H9 (cell line): ENCODE results near the gene SLC6A3. TPM values are rescaled to one million over a fixed set of nuclear protein-coding genes. Genes with fewer than 3 reads are reported as not detected.

Experiments
- DNase-seq: peaks from one replicate; pipeline ENCODE4 v3.0.0-alpha.2; 2017
- H2AFZ ChIP-seq: one replicate; pipeline ENCODE4 v1.6.1; 2013; ENCODE audit warnings: mild to moderate bottlenecking, low read length, control low read depth, moderate library complexity
- H2AK5ac ChIP-seq: 2 replicates; pipeline ENCODE4 v1.6.1; 2013; ENCODE audit warnings: low read length, control low read depth, mixed read lengths; ENCODE audit not compliant: insufficient read length
- H2BK120ac ChIP-seq: one replicate; pipeline ENCODE4 v1.6.1; 2013; ENCODE audit warnings: low read depth, mild to moderate bottlenecking, low read length, control low read depth, inconsistent platforms; ENCODE audit not compliant: poor library complexity, severe bottlenecking
- H2BK12ac ChIP-seq: 2 replicates; pipeline ENCODE4 v1.6.1; 2013; ENCODE audit warnings: low read length, control low read depth, mixed read lengths, low read depth; ENCODE audit not compliant: insufficient read length
- H2BK15ac ChIP-seq: 2 replicates; pipeline ENCODE4 v1.6.1; 2013; ENCODE audit warnings: low read depth, low read length, control low read depth
- H2BK20ac ChIP-seq: one replicate; pipeline ENCODE4 v1.6.1; 2013; ENCODE audit warnings: low read depth, mild to moderate bottlenecking, low read length, control low read depth, inconsistent platforms; ENCODE audit not compliant: poor library complexity, severe bottlenecking
- H2BK5ac ChIP-seq: 2 replicates; pipeline ENCODE4 v1.6.1; 2013; ENCODE audit warnings: low read length, control low read depth, mixed read lengths; ENCODE audit not compliant: insufficient read length
- H3K14ac ChIP-seq: 2 replicates; pipeline ENCODE4 v1.6.1; 2013; ENCODE audit warnings: low read length, control low read depth; ENCODE audit not compliant: insufficient read depth
- H3K18ac ChIP-seq: 2 replicates; pipeline ENCODE4 v1.6.1; 2013; ENCODE audit warnings: low read depth, mild to moderate bottlenecking, mixed read lengths, low read length, control low read depth; ENCODE audit not compliant: insufficient read length
- H3K23ac ChIP-seq: 2 replicates; pipeline ENCODE4 v1.6.1; 2013; ENCODE audit warnings: low read length, control low read depth, mixed read lengths, low read depth; ENCODE audit not compliant: insufficient read length
- H3K23me2 ChIP-seq: 2 replicates; pipeline ENCODE4 v1.6.1; 2013; ENCODE audit warnings: low read depth, mild to moderate bottlenecking, mixed read lengths, low read length, control low read depth; ENCODE audit not compliant: insufficient read length, poor library complexity, severe bottlenecking
- H3K27ac ChIP-seq: 2 replicates; pipeline ENCODE4 v1.5.1; 2013; ENCODE audit warnings: low read length, control low read depth, mixed read lengths, low read depth; ENCODE audit not compliant: insufficient read length
- H3K27me3 ChIP-seq: 2 replicates; pipeline ENCODE4 v1.6.1; 2013; ENCODE audit warnings: low read length, control low read depth, inconsistent platforms; ENCODE audit not compliant: insufficient read depth
- H3K4ac ChIP-seq: 2 replicates; pipeline ENCODE4 v1.6.1; 2013; ENCODE audit warnings: low read depth, mild to moderate bottlenecking, control low read depth, inconsistent platforms, low read length, moderate library complexity
- H3K4me1 ChIP-seq: 2 replicates; pipeline ENCODE4 v1.6.1; 2013; ENCODE audit warnings: low read length, control low read depth, inconsistent platforms; ENCODE audit not compliant: insufficient read depth
- H3K4me2 ChIP-seq: 2 replicates; pipeline ENCODE4 v1.6.1; 2013; ENCODE audit warnings: low read length, control low read depth, mixed read lengths; ENCODE audit not compliant: insufficient read length, insufficient read depth
- H3K56ac ChIP-seq: 2 replicates; pipeline ENCODE4 v1.6.1; 2013; ENCODE audit warnings: low read depth, mild to moderate bottlenecking, mixed read lengths, low read length, control low read depth; ENCODE audit not compliant: insufficient read length
- H3K79me1 ChIP-seq: 2 replicates; pipeline ENCODE4 v1.6.1; 2013; ENCODE audit warnings: low read depth, mild to moderate bottlenecking, moderate library complexity, low read length, control low read depth, inconsistent platforms; ENCODE audit not compliant: insufficient read depth, poor library complexity, severe bottlenecking
- H3K79me2 ChIP-seq: 2 replicates; pipeline ENCODE4 v1.6.1; 2013; ENCODE audit warnings: low read length, control low read depth, inconsistent platforms; ENCODE audit not compliant: insufficient read depth
- H3K9ac ChIP-seq: 2 replicates; pipeline ENCODE4 v1.6.1; 2013; ENCODE audit warnings: low read length, control low read depth, mixed read lengths; ENCODE audit not compliant: insufficient read length; ENCODE audit errors: extremely low read depth
- H3K9me3 ChIP-seq: one replicate; pipeline ENCODE4 v1.6.1; 2013; ENCODE audit warnings: low read depth, low read length, inconsistent platforms; ENCODE audit not compliant: control insufficient read depth
- H3T11ph ChIP-seq: one replicate; pipeline ENCODE4 v1.6.1; 2013; ENCODE audit warnings: mild to moderate bottlenecking, low read length, control low read depth, inconsistent platforms
- H4K20me1 ChIP-seq: one replicate; pipeline ENCODE4 v1.6.1; 2013; ENCODE audit not compliant: control insufficient read depth, insufficient read length, insufficient read depth
- H4K5ac ChIP-seq: 2 replicates; pipeline ENCODE4 v1.6.1; 2013; ENCODE audit warnings: low read depth, mild to moderate bottlenecking, mixed read lengths, low read length, control low read depth; ENCODE audit not compliant: insufficient read length
- H4K8ac ChIP-seq: replicated peaks from 2 replicates; pipeline ENCODE4 v1.6.1; 2013; ENCODE audit warnings: low read length, control low read depth, mixed read lengths, low read depth; ENCODE audit not compliant: insufficient read length
- H4K91ac ChIP-seq: 2 replicates; pipeline ENCODE4 v1.6.1; 2013; ENCODE audit warnings: low read depth, mild to moderate bottlenecking, moderate library complexity, mixed read lengths, low read length, control low read depth; ENCODE audit not compliant: insufficient read length
- H3K27ac Mint-ChIP-seq, 3 experiments: 2 replicates in 2 of 3; 3 replicates in 1 of 3; pipeline ENCODE4 v1.8.0; 2020 to 2021; ENCODE audit warnings: mixed read lengths in 3 of 3, mild to moderate bottlenecking in 1 of 3, moderate library complexity in 1 of 3
- H3K27me3 Mint-ChIP-seq: 2 replicates; pipeline ENCODE4 v1.8.0; 2021; ENCODE audit warnings: low read depth, mild to moderate bottlenecking, moderate library complexity, mixed read lengths
- H3K36me3 Mint-ChIP-seq, 3 experiments: 2 replicates in 2 of 3; 3 replicates in 1 of 3; pipeline ENCODE4 v1.8.0; 2020 to 2021; ENCODE audit warnings: low read depth in 3 of 3, mixed read lengths in 3 of 3; ENCODE audit not compliant: insufficient read depth in 1 of 3
- H3K4me1 Mint-ChIP-seq, 2 experiments: 2 replicates each; pipeline ENCODE4 v1.8.0; 2020; ENCODE audit warnings: mixed read lengths in 2 of 2
- H3K4me3 Mint-ChIP-seq, 2 experiments: 2 replicates in 1 of 2; 3 replicates in 1 of 2; pipeline ENCODE4 v1.8.0; 2020 to 2021; ENCODE audit warnings: mild to moderate bottlenecking in 2 of 2, mixed read lengths in 2 of 2, moderate library complexity in 1 of 2
- H3K9me3 Mint-ChIP-seq, 2 experiments: 2 replicates in 1 of 2; 3 replicates in 1 of 2; pipeline ENCODE4 v1.8.0; 2020; ENCODE audit warnings: mild to moderate bottlenecking in 2 of 2, mixed read lengths in 2 of 2, moderate library complexity in 1 of 2
- CTCF ChIP-seq: fragments of 200-600 bp; sonication (generic); conservative IDR thresholded peaks from 3 replicates; pipeline ENCODE4 v1.8.0; 2021; ENCODE audit warnings: antibody characterized with exemption, mild to moderate bottlenecking
- WGBS: extraction: QIAGEN DNeasy Blood & Tissue Kit; methylation state at CpG from one replicate; pipeline ENCODE4 v1.1.7; 2013; ENCODE audit warnings: missing lambda C conversion rate, low lambda C conversion rate, mixed read lengths; ENCODE audit not compliant: insufficient read length; ENCODE audit errors: extremely low coverage; 5-methylcytosine and 5-hydroxymethylcytosine counted together
- total RNA-seq: library from RNA; stranded (reverse); gene quantifications from 2 replicates; pipeline ENCODE4 v1.2.1, GENCODE V29; 2021

Gene SLC6A3
- total RNA-seq, 1 experiment from 2014 or later = 0.61 TPM

- Histone ChIP-seq H2BK15ac (no peak overlapping the region), H2AK5ac (no peak overlapping the region), H3K4me2 (no peak overlapping the region), H3K27me3 (no peaks in the 10 kb centered on the region), H3K9ac (no peak overlapping the region), H3K14ac (no peak overlapping the region), H3K79me1 (no peaks in the 10 kb centered on the region), H3K18ac (no peak overlapping the region), H3K79me2 (no peaks in the 10 kb centered on the region), H3K4ac (no peak overlapping the region), H3K56ac (no peak overlapping the region), H3K23me2 (no peaks in the 10 kb centered on the region), H3K4me1 (no peaks in the 10 kb centered on the region), H3K23ac (no peak overlapping the region), H2BK12ac (no peak overlapping the region), H4K5ac (no peak overlapping the region), H2BK120ac (no peak overlapping the region), H3T11ph (no peak overlapping the region), H3K9me3 (no peaks in the 10 kb centered on the region), H4K20me1 (no peaks in the 10 kb centered on the region), H3K27ac (no peak overlapping the region), H4K8ac (no peak overlapping the region), H4K91ac (no peak overlapping the region), H2BK20ac (no peak overlapping the region), H2AFZ (no peak overlapping the region), H2BK5ac (no peak overlapping the region)
- Mint-ChIP-seq H3K27ac (no peak overlapping the region), H3K4me3 (no peak overlapping the region), H3K27me3 (peaks cover 3% of the 10 kb centered on the region), H3K9me3 (no peaks in the 10 kb centered on the region), H3K36me3 (no peaks in the 10 kb centered on the region), H3K4me1 (peaks cover 15 to 21% of the 10 kb centered on the region in 2 experiments)
- no CpG with 5 or more reads among the region's 4 CpGs for WGBS
- TF ChIP-seq CTCF = no peak
- DNase-seq = no peak
Observed at GRCh38 chr5:1351156-1351555, 94.1 kb downstream of the SLC6A3 start.
